WTC11 (cell line): Measurements from ENCODE around the gene TERT. TPM values are rescaled to one million over a fixed set of nuclear protein-coding genes. Genes with fewer than 3 reads are reported as not detected.
"Not testable (repeated sequence)": the region's sequence is repeated elsewhere in the genome, so short reads cannot be mapped to it uniquely, and the experiment has no call there.

Experiments used
- ATAC-seq: fragments of 200-7000 bp; cut with Tn5 transposase; 2 replicates; pipeline ENCODE4 v1.10.0; 2021; ENCODE audit warnings: mild to moderate bottlenecking, moderate library complexity
- CTCF ChIA-PET: fragments of 300-600 bp; sonication (Branson Sonifier 250); formaldehyde crosslinking; loops from one replicate; lab custom pipeline; 2021; ENCODE audit warnings: antibody characterized with exemption; lab: Charles Lee
- POLR2A ChIA-PET: fragments of 350-600 bp; sonication (Branson Sonifier 250); formaldehyde crosslinking; loops from one replicate; lab custom pipeline; 2021; ENCODE audit warnings: antibody characterized with exemption; lab: Charles Lee
- DNase-seq: peaks from one replicate; pipeline ENCODE4 v3.0.0; 2021; ENCODE audit warnings: low spot score
- H3K27ac Mint-ChIP-seq: 2 replicates; pipeline ENCODE4 v1.8.0; 2021; ENCODE audit warnings: mixed read lengths
- H3K27me3 Mint-ChIP-seq: 2 replicates; pipeline ENCODE4 v1.8.0; 2021; ENCODE audit warnings: low read depth, mild to moderate bottlenecking, moderate library complexity, mixed read lengths
- H3K36me3 Mint-ChIP-seq: 2 replicates; pipeline ENCODE4 v1.8.0; 2021; ENCODE audit warnings: mixed read lengths
- H3K4me1 Mint-ChIP-seq: 2 replicates; pipeline ENCODE4 v1.8.0; 2022; ENCODE audit warnings: mixed read lengths
- H3K4me3 Mint-ChIP-seq: 2 replicates; pipeline ENCODE4 v1.8.0; 2021; ENCODE audit warnings: mild to moderate bottlenecking, moderate library complexity, mixed read lengths
- H3K9me3 Mint-ChIP-seq: 2 replicates; pipeline ENCODE4 v1.8.0; 2021; ENCODE audit warnings: mixed read lengths
- AR ChIP-seq: fragments of 250-450 bp; sonication (Bioruptor Pico); IDR thresholded peaks from 2 replicates; pipeline ENCODE4 v1.9.0; 2021; ENCODE audit warnings: mild to moderate bottlenecking
- ATF3 ChIP-seq: sonication (generic); formaldehyde crosslinking; conservative IDR thresholded peaks from 2 replicates; pipeline ENCODE4 v1.8.1; 2022; ENCODE audit warnings: mild to moderate bottlenecking, missing genetic modification reagents
- ELF4 ChIP-seq: sonication (generic); formaldehyde crosslinking; IDR thresholded peaks from 2 replicates; pipeline ENCODE4 v1.8.1; 2022; ENCODE audit warnings: low read depth, mild to moderate bottlenecking, moderate library complexity, missing genetic modification reagents
- NFATC4 ChIP-seq: fragments of 250-450 bp; sonication (Bioruptor Pico); IDR thresholded peaks from 2 replicates; pipeline ENCODE4 v1.9.0; 2021; ENCODE audit warnings: mild to moderate bottlenecking
- NR3C1 ChIP-seq: sonication (generic); formaldehyde crosslinking; conservative IDR thresholded peaks from 2 replicates; pipeline ENCODE4 v1.8.1; 2023; ENCODE audit warnings: low read depth, mild to moderate bottlenecking, missing genetic modification reagents
- PRDM15 ChIP-seq: sonication (generic); formaldehyde crosslinking; IDR thresholded peaks from 2 replicates; pipeline ENCODE4 v1.8.0; 2022; ENCODE audit warnings: missing genetic modification reagents
- TEAD1 ChIP-seq: sonication (generic); formaldehyde crosslinking; IDR thresholded peaks from 2 replicates; pipeline ENCODE4 v1.8.0; 2022; ENCODE audit warnings: mild to moderate bottlenecking, missing genetic modification reagents
- ZNF281 ChIP-seq: sonication (generic); formaldehyde crosslinking; IDR thresholded peaks from 2 replicates; pipeline ENCODE4 v1.8.0; 2023; ENCODE audit warnings: mild to moderate bottlenecking, missing genetic modification reagents
- total RNA-seq: library from RNA; stranded (reverse); gene quantifications from 3 replicates; pipeline ENCODE4 v1.2.3, GENCODE V29; 2021
- TF ChIP-seq, protein P1 (sequence below): fragments of 250-450 bp; sonication (Bioruptor Pico); IDR thresholded peaks from 2 replicates; pipeline ENCODE4 v1.9.0; 2021; ENCODE audit warnings: mild to moderate bottlenecking, borderline replicate concordance

TERT gene
- total RNA-seq, 1 experiment from 2014 or later: 42.9 TPM

- TF ChIP-seq TEAD1 (CRISPR knock-in tag) (no peak), ATF3 (CRISPR knock-in tag) (no peak), AR (CRISPR knock-in tag) (no peak), ELF4 (CRISPR knock-in tag) (no peak), NR3C1 (no peak), NFATC4 (no peak), ZNF281 (CRISPR knock-in tag) (no peak), PRDM15 (CRISPR knock-in tag) (no peak)
- TF ChIP-seq, protein P1, sequence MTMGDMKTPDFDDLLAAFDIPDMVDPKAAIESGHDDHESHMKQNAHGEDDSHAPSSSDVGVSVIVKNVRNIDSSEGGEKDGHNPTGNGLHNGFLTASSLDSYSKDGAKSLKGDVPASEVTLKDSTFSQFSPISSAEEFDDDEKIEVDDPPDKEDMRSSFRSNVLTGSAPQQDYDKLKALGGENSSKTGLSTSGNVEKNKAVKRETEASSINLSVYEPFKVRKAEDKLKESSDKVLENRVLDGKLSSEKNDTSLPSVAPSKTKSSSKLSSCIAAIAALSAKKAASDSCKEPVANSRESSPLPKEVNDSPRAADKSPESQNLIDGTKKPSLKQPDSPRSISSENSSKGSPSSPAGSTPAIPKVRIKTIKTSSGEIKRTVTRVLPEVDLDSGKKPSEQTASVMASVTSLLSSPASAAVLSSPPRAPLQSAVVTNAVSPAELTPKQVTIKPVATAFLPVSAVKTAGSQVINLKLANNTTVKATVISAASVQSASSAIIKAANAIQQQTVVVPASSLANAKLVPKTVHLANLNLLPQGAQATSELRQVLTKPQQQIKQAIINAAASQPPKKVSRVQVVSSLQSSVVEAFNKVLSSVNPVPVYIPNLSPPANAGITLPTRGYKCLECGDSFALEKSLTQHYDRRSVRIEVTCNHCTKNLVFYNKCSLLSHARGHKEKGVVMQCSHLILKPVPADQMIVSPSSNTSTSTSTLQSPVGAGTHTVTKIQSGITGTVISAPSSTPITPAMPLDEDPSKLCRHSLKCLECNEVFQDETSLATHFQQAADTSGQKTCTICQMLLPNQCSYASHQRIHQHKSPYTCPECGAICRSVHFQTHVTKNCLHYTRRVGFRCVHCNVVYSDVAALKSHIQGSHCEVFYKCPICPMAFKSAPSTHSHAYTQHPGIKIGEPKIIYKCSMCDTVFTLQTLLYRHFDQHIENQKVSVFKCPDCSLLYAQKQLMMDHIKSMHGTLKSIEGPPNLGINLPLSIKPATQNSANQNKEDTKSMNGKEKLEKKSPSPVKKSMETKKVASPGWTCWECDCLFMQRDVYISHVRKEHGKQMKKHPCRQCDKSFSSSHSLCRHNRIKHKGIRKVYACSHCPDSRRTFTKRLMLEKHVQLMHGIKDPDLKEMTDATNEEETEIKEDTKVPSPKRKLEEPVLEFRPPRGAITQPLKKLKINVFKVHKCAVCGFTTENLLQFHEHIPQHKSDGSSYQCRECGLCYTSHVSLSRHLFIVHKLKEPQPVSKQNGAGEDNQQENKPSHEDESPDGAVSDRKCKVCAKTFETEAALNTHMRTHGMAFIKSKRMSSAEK: no peak
These were observed 17.9 kb downstream of the TERT start (continued) for GRCh38 chr5:1276930-1277329.

DNA sequence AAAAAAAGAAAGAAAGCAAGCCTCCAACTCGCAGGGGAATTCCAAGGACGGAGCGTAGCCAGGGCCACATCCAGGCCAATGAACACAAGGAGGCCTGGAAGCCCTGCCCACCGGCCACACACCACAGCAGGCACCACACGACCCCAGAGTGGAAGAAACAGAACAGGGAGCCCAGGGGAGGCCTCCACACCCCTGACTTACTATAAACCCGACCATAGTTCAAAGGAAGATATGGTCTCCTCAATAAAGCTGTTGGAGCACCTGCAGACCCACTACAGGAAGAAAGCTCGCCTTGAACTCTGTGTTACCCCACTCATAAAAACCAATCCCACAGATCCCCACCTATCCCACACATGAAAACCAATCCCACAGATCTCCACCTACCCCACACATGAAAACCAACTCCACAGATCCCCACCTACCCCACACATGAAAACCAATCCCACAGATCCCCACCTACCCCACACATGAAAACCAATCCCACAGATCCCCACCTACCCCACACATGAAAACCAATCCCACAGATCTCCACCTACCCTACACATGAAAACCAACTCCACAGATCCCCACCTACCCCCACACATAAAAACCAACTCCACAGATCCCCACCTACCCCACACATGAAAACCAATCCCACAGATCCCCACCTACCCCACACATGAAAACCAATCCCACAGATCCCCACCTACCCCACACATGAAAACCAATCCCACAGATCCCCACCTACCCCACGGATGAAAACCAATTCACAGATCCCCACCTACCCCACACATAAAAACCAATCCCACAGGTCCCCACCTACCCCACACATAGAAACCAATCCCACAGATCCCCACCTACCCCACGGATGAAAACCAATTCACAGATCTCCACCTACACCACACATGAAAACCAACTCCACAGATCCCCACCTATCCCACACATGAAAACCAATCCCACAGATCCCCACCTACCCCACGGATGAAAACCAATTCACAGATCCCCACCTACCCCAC lies 19.2 kb downstream of the TERT start:
- peaks cover 33% of the 10 kb centered on the region for H3K36me3 Mint-ChIP-seq
- H3K9me3 Mint-ChIP-seq, H3K4me1 Mint-ChIP-seq, H3K27ac Mint-ChIP-seq, H3K27me3 Mint-ChIP-seq, DNase-seq, H3K4me3 Mint-ChIP-seq, CTCF ChIA-PET, ATAC-seq: not testable (repeated sequence)
- POLR2A ChIA-PET: interaction anchor here (0.7 kb wide), 1 partner anchor 229 kb away, joined by 3 read pairs; no protein-coding TSS in a partner anchor
